LNCaP clone FGC (cell line): ENCODE data around the gene PRKD2.
A peak's percentile ranks its signal among the peaks of the same experiment; 100 is the strongest.

Source experiments
- DNase-seq: peaks from one replicate; pipeline ENCODE4 v3.0.0-alpha.2; 2011; ENCODE audit warnings: low read depth
- H3K4me3 ChIP-seq: 2 replicates; pipeline ENCODE4 v1.5.1; 2011; ENCODE audit warnings: mild to moderate bottlenecking, low read depth, low read length, control low read depth
- CTCF ChIP-seq: IDR thresholded peaks from 2 replicates; pipeline ENCODE4 v1.5.1; 2012; ENCODE audit warnings: mild to moderate bottlenecking; ENCODE audit not compliant: control insufficient read depth, insufficient read depth; ENCODE audit errors: extremely low read depth

Gene PRKD2

DNA sequence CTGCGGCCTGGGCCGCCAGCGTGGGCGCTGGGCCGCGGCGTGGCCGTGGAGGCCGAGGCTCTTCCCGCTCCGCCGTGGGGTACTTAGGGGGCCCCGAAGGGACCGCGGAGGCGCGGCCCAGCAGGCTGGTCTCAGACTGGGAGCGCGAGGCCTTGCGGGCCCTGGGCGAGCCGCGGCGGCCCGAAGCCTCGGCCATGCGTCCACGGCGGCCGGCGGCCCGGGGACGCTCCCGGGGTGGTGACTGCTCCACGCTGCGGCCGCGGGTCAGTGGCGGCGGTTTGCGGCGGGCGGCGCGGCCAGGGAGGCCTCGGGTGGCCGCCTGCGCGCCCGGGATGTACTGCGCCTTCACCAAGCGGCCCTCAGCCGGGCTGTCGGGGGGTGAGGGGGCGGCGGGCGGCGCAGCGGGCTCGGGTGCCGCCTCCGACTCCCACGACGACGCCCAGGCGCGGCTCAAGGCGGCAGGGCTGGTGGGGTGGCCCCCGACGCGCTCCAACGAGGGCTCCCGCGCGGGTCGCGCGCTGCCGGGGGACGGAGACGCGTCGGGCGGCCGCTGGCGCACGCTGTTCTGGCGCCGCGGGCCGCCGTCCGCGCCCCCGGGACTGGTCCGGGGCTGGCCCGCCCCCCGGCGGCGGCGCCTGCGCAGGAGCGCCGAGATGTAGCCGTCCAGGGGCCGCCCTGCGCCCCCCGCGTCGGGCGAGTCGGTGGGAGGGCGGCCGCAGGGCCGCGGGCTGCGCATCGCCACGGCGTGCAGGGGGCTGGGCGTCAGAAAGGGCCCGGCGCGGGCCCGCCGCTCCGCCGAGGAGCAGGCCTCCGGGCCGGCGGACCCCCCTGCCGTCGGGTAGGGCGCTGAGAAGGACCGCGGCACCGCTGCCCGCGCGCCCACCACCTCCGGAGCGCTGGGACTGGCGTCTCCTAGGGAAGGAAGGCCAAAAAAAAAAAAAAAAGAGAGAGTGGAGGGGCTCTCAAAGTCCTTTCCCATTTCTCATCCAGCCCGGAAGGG lies 67.7 kb downstream of the PRKD2 start:
- TF ChIP-seq CTCF = no peak
- no peak for DNase-seq
- H3K4me3 ChIP-seq = no peak overlapping the region

- no peak for DNase-seq
- H3K4me3 ChIP-seq = no peak overlapping the region
- TF ChIP-seq CTCF = no peak
Measured at GRCh38 chr19:46648060-46648960, 68.6 kb downstream of the PRKD2 start.

GRCh38 chr19:46646402-46646801 lies 70.5 kb downstream of the PRKD2 start:
- no peak overlapping the region for H3K4me3 ChIP-seq
- DNase-seq = no peak
- TF ChIP-seq CTCF = no peak

GRCh38 chr19:46644720-46645119 lies 72.2 kb downstream of the PRKD2 start:
- H3K4me3 ChIP-seq = no peak overlapping the region
- no peak for TF ChIP-seq CTCF
- DNase-seq = no peak

DNA sequence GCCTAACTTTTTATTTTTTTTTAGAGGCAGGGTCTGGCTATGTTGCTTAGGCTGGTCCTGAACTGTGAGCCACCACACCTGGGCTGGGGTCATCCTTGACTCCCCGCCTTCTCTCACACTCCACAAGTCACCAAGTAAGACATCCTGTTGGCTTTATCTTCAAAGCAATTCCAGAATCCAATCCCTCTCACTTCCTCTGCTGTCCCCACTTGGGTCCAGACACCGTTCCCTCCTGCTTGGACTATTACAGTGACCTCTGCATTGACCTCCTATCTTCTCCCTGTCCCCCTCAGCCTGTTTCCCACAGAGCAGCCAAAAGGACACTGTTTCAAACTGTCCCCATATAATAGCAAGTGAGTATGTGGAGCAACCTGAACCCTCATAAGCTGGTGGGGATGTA lies 76.3 kb downstream of the PRKD2 start:
- no peak for DNase-seq
- no peak overlapping the region for H3K4me3 ChIP-seq
- TF ChIP-seq CTCF = no peak

GRCh38 chr19:46639358-46640182 lies 77.3 kb downstream of the PRKD2 start:
- DNase-seq = no peak
- peak overlapping the region; percentile 34 for H3K4me3 ChIP-seq
- no peak for TF ChIP-seq CTCF
